Ishikawa (cell line): Measurements from ENCODE around the gene ZBTB26.

Source experiments
- CEBPB ChIP-seq: IDR thresholded peaks from 2 replicates; pipeline ENCODE4 v1.6.1; 2012
- CREB1 ChIP-seq: IDR thresholded peaks from 2 replicates; pipeline ENCODE4 v1.6.1; 2012; ENCODE audit warnings: low read depth
- EGR1 ChIP-seq: IDR thresholded peaks from 2 replicates; pipeline ENCODE4 v1.6.1; 2012
- EP300 ChIP-seq: IDR thresholded peaks from 2 replicates; pipeline ENCODE4 v1.6.1; 2012; ENCODE audit warnings: borderline replicate concordance
- FOXM1 ChIP-seq: IDR thresholded peaks from 2 replicates; pipeline ENCODE4 v1.6.1; 2012; ENCODE audit warnings: low read depth, borderline replicate concordance
- MAX ChIP-seq: IDR thresholded peaks from 2 replicates; pipeline ENCODE4 v1.6.1; 2012
- RAD21 ChIP-seq: IDR thresholded peaks from 2 replicates; pipeline ENCODE4 v1.6.1; 2012; ENCODE audit warnings: low read depth
- REST ChIP-seq: IDR thresholded peaks from 2 replicates; pipeline ENCODE4 v1.6.1; 2012; ENCODE audit warnings: low read depth, mild to moderate bottlenecking
- TAF1 ChIP-seq: IDR thresholded peaks from 2 replicates; pipeline ENCODE4 v1.6.1; 2012; ENCODE audit warnings: low read depth, mild to moderate bottlenecking
- TCF12 ChIP-seq: IDR thresholded peaks from 2 replicates; pipeline ENCODE4 v1.6.1; 2012; ENCODE audit warnings: low read depth
- TEAD4 ChIP-seq: IDR thresholded peaks from 2 replicates; pipeline ENCODE4 v1.6.1; 2012
- USF1 ChIP-seq: IDR thresholded peaks from 2 replicates; pipeline ENCODE4 v1.6.1; 2012
- YY1 ChIP-seq: IDR thresholded peaks from 2 replicates; pipeline ENCODE4 v1.6.1; 2012; ENCODE audit warnings: low read depth
- ZBTB7A ChIP-seq: IDR thresholded peaks from 2 replicates; pipeline ENCODE4 v1.6.1; 2012; ENCODE audit warnings: low read depth

- TF ChIP-seq CREB1 (no peak), MAX (no peak), EP300 (no peak), ZBTB7A (no peak), TEAD4 (no peak), EGR1 (no peak), RAD21 (no peak), TAF1 (no peak), TCF12 (no peak), YY1 (no peak), REST (no peak), CEBPB (no peak), FOXM1 (no peak), USF1 (no peak)
Observed at GRCh38 chr9:122930541-122931225, 629 bp downstream of the ZBTB26 start.
